ENCODE measurements around the gene GNA12.
"Not testable (repeated sequence)": the region's sequence is repeated elsewhere in the genome, so short reads cannot be mapped to it uniquely, and the experiment has no call there.

The GNA12 gene

DNA sequence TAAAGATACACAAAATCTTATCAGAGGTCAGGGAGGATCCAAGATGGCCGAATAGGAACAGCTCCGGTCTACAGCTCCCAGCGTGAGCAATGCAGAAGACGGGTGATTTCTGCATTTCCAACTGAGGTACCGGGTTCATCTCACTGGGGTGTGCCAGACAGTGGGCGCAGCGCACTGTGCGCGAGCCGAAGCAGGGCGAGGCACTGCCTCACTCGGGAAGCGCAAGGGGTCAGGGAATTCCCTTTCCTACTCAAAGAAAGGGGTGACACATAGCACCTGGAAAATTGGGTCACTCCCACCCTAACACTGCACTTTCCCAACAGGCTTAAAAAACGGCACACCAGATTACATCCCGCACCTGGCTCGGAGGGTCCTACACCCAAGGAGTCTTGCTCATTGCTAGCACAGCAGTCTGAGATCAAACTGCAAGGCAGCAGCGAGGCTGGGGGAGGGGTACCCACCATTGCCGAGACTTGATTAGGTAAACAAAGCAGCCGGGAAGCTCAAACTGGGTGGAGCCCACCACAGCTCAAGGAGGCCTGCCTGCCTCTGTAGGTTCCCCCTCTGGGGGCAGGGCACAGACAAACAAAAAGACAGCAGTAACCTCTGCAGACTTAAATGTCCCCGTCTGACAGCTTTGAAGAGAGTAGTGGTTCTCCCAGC is 100.5 kb downstream of the GNA12 start:
- not testable (repeated sequence) for DNase-seq

DNA sequence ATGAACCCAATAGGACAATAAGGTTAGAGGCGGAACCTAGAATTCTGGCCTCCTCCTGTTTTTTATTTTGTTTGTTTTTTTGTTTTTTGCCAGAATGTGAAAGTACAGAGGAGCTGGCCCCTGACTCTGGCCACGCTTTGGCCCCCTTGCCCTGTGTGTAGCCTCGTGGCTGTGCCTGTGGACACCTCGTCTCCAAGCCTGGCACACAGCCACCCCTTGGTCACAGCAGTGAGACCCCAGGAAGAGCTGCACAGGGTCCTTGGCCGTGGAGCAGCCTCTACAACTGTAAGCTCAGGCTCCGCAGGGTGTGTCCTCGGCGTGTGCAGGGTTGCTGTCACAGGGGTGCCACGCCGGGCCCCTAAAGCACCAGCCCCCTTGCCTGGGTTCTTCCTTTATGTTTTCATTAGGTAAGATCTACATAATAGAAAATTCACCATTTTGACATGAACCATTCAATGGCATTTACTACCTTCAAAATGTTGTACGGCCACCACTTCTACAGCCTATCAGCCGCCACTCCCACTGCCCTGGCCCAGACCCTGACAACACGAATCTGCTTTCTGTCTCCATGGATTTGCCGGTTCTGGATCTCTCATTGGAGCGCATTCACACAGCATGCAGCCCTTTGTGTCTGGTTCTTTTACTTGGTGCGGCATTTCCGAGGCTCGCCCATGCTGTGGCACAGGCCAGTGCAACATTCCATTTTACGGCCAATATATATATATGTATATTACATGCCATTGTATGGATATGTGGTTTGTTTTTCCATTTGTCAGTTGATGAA is 105.2 kb downstream of the GNA12 start:
- no peak for DNase-seq

DNA sequence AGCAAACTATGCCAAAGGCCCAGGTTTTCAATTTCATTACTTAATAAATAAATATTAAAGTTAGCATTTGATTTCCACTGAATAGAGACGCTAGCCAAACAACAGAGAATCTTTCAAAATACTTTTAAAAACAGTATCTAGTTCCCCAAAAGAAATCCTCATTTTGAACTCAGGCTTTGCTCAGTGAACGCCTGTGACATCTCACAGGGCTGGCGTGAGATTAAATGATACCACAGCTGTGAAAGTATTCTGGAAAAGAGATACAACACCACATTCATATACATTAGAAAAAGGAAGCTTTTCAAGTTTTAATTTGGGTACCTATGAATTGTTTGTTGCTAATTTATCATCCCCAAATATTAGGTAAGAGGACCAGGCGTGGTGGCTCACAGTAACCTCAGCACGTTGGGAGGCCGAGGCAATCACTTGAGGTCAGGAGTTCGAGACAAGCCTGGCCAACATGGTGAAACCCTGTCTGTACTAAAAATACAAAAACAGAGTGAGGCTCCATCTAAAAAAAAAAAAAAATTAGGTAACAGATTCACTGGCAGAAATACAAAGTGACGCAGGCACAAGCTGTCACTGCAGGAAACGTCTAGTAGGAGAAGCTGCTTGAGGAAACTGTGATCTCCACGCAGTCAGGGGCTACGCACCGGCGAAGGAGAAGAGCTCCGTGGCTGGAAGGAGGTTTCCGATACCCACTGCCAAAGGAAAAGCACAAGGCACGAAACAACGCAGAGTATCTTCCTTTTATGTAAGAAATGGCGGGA is 106.2 kb downstream of the GNA12 start:
- DNase-seq: no peak

DNA sequence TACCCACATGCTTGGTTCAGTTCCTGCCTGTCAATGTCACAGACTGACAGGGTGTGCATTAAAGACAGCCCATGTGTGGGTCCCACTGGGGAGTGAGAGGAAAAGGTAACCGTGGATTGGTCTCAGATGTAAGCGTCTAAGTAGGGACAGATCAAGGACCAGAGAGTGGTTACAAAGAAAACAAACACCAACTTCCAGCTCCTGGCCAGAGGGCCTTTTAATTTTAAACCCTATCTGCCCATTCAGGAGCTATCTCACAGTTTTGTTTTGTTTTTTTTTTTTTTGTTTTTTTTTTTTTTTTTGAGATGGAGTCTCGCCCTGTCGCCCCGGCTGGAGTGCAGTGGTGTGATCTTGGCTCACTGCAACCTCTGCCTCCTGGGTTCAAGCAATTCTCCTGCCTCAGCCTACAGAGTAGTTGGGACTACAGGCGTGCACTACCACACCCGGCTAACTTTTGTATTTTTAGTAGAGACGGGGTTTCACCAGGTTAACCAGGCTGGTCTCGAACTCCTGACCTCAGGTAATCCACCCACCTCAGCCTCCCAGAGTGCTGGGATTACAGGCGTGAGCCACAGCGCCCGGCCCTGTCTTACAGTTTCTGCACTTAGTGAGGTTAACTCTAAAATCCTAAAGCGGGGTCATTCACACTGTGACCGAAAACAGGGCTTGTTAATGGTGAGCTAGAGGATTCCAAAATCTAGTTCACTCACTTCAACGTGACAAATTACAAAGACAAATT is 106.9 kb downstream of the GNA12 start:
- not testable (repeated sequence) for DNase-seq

DNA sequence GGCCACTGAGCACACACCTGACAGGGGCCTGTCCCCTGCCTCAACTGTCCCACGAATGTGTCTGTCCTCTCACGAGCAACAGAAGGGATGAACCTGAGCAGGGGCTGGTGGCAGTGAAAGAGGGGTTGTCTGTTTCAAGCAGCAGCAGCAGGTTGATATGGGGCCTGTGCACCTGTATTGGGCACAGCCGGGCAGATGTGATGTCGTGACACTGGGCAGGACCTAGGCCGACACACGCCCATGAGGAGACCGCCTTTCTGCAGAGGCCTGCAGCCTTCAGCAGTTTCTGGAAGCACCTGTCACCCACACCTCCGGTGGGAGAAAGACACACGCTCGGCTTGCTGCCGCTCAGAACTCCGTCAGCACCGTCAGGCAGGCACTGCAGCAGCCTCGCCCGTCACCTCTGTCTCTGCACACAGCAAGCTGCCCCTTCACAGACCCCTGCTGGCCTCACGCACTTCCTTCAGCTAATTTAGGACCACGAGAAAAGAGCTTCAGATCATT is 107.6 kb downstream of the GNA12 start:
- no peak for DNase-seq

DNA sequence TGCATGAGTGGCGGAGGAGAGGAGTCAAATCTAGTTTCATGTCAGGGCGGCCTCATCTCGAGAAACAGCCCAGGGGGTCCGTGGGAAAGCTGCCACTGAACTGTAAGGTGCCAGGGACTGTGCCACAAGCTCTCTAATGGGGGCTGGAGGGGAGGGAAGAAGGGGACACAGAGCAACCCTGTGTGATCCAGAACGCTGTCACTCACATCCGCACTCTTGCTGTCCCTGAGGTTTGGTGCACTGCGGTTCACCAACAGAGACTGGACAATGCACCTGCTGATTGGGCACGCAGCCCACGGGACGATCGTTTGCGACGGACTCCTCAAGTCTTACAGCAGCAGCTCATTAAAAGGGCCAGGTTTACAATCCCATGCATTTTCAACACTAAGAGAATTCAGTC is 108.4 kb downstream of the GNA12 start:
- DNase-seq: no peak

DNA sequence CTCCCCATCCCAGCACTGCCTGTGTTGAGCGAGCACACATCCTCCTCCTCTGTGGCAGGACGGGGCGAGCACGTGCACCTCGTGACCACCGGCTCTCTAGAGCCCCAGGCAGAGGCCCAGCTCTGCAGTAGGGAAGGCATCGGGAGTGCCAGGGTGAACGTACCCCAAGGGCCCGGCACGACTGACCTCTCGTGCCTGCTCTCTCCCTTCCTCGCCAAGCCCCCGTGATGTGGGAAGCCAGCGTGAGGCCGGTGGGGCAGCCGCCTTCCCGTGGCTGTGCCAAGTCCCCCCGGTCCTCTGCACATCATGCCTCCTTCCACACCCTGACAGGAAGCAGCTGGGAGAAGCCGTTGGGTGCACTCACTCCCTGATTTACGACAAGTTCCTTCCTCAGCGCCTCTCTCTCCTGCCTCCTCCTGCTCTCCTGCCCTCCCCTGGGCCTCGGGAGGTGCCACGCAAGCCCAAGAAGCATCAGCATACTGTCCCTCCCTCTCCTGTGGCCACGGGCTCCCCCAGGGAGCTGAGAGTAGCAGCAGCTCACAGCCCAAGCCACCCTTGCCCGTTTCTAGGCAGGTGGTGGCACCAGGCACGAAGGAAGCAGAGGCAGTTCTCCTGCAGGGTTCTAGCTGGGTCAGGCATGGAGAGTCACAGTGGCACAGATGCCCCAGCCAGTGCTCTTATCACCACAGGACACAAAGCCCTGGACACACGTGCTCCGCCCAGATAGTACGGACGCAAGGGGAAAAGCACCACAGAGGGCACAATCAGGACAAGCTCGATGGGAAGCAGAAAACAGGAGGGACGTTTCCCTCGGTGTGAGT is 109.1 kb downstream of the GNA12 start:
- DNase-seq: no peak

DNA sequence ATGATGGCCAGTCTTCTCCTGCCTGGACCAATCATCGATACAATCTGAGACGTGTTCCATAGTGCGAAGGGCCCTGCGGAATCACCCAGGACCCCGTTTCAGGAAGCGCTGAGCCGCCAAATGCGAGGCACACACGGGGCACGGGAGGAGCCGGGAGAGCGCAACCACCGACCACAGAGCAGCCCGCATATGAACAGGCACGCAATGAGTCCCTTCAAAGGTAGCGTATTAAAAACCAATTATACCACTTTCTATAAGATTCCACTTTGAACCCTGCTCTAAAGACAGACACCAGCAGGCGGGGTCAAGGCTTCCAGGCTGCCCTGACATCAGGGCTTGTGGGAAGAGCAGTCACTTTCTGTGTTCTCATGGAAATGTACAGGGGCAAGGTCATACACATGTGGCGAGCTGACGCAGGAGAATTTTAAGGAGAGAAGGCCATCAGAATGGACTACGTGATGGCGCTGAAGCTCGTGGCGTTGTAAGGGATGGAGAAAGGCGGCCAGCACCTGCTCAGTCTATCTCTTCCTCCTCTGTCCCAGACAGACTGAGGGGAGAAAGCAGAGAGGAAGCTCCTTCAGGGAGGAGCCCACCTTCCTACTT is 109.9 kb downstream of the GNA12 start:
- no peak for DNase-seq

DNA sequence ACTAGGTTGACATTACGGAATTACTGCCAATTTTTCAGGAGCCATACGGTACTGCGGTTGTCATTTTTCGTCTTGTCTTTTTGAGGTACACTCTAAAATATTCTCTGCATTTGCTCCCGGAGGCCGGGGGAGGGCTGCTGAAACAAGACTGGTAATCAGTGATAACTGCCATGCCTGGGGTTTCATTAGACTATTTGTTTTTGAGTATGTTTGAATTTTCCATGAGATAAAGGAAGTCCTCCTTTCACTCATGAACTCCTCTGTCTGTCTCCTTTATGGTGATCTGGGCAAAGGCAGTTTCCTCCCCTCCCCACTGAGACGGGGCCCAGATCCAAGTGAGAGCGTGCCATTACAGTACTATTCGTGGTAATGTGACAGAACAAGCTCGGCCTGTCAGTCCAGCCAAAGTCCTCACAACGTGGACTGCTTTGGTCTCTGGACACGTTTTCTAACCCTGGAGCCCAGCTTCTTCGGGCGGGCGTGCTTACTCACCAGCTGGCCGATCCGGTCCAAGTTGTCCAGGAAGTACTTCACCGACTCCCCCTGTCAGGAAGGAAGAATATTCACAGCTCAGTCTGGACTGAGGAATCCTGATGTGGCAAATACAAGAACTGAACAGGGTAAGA is 111.0 kb downstream of the GNA12 start:
- DNase-seq: no peak

DNA sequence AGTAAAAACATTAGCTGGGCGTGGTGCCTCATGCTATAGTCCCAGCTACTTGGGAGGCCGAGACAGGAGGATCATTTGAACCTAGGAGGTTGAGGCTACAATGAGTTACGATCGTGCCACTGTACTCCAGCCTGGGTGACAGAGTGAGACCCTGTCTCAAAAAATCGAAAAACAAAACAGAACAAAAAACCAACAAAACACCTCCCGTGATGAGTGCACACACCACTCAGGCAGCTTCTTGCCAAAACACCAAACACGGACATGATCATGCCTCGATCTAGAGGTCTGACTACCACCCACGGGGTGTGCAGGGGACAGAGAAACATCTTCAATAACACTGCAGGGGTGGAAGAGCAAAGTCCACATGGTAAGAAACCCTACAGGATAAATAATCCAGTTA is 111.7 kb downstream of the GNA12 start:
- no peak for DNase-seq

DNA sequence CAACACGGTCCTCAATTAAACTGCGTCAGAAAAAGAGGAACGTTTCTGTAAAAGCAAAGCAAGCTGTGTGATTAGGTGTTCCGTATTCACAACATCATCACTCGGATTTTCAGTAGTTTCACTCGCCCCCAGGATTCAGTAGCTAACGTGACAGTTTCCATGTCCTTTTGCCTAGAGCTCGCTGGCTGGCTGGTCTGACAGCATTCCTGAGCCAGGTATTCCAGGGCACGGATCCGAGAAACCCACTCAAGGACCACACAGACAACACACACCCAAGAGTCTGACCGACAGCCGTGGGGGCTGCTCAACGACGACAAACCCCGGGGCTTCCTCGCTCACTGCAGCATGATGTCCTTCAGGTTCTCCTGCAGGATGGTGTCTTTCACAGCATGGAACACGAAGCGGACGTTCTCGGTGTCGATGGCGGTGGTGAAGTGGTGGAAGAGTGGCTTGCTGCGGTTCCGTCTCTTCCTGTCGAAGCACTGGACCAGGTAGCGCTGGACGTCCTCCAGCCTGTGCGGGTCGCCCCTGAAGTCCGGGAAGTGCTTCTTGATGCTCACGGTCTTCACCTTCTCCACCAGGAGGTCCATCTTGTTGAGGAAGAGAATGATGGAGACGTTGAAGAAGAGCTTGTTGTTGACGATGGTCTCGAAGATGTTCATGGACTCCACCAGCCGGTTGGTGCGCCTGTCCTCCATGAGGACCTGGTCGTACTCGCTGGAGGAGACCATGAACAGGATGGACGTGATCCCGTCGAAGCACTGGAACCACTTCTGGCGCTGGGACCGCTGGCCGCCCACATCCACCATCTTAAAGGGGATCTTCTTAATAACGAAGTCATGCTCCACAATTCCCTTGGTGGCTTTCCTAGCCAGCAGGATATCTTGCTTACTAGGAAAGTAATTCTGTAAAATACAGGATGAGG is 113.0 kb downstream of the GNA12 start:
- no peak for DNase-seq

DNA sequence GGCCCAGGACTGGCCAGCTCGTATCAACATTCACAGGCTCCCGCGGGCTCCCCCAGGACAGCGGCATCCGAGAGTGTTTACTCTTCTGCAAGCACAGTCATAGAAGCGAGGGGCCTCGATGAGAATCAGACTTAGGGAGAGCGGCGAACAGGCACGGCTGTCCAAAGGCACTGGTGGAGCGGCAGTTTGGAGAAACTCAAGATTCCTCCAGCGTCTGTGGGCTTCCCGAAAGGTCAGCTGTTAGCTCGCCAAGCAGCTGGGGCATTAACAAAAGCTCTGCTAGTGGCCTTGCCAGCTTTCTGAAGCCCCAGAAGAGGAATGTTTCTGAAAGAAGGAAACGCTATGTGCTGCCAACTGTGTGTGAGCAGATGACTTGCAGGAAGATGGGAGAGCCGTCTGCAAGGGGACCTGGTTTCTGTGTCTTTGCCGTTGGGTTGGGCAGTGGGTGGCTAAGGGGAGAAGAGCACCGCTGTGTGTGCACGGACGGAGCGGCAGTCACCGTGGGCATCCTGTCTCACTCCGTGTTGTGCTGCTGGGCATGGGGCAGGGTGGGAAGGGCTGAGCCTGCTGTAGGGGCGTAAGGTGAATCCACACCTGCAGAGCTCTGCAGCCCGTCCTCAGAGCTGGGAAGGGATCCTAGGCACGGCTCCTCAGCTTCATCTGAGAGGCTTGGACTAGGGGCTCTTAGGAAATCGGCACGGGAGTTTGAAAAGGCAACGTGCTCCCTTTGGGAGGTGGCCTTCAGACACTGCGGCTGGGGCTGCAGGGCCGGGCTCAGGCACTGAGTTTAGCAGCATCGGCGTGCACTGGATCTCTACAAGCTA is 114.0 kb downstream of the GNA12 start:
- DNase-seq: no peak

DNA sequence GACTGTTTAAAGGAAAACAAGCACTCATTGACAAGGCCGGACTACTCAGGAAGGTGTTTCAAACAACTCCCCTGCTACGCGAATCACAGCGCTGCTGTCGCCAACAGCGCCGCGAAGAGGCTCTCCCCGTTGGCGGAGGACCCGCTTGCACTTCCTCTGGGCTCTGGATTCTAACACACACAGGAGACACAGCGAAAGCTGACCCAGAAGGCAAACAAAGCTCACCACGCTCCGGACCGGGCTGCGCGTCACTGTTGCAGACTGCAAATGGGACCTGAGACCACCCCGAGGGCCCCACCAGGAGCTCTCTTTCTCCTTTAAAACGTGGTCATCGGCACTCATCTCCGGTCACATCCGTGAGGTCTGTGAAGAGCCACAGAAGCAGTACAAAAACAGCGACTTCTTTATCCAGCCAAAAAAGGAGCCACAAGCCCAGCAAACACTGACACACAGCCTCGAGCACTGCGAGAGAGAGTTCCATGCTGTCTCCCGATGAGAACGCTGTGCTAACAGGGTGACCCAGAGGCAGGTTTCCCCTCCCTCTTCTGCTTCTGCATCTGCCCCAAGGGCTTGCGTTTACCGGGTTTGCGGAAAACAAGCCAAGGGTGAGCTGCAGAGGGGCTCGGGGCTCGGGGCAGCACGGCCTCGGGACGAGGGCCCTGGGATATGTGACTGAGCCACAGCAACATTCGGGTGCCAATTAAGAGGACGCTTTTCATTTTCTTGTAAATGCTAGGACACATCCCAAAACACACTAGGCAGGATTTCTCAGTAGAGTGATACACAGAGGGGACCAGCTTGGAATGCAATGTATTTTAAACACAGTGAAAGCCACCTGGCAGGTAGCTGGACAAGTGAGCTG is 114.8 kb downstream of the GNA12 start:
- DNase-seq: no peak

DNA sequence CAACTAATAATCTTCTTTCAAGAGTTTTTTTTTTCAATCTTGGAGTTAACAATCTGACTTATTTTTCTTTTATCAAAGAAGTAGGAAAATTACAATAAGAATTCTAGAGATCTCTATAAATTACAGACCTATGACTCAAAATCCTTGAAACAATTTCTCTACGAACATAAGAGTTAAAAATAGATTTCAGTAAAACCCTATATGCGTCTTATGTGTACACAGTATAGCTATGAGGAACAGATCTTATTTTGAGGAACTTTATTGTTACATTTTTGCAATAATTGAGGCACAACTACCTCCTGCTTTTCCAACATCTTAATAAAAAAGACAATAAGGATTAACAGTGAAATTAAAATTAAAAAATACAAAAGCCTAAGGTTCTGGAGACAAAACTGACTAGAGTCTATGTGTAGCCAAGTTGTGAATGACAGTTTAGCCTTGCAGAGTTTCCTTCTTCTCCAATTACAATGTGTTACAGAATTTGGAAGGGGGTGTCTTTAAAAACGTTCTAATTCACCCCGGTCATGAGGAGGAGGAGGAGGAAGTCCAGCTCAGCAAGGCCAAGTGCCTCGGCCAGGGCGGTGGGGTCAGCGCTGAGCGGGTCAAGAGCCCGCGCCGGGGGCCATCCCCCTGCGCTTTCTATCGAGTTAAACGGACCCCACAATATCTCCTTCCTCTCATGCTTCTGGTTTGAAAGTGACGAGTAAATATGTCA is 115.6 kb downstream of the GNA12 start:
- no peak for DNase-seq

DNA sequence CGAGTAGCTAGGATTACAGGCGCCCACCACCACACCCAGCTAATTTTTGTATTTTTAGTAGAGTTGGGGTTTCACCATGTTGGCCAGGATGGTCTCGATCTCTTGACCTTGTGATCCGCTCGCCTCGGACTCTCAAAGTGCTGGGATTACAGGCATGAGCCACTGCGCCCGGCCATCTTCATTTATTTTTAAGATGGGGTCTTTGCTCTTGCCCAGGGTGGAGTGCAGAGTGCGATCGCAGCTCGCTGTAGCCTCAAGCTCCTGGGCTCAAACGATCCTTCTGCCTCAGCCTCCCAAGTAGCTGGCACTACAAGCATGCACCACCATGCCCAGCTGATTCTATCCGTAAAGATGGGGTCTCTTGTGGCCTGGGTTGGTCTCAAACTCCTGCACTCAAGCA is 116.9 kb downstream of the GNA12 start:
- DNase-seq: not testable (repeated sequence)

DNA sequence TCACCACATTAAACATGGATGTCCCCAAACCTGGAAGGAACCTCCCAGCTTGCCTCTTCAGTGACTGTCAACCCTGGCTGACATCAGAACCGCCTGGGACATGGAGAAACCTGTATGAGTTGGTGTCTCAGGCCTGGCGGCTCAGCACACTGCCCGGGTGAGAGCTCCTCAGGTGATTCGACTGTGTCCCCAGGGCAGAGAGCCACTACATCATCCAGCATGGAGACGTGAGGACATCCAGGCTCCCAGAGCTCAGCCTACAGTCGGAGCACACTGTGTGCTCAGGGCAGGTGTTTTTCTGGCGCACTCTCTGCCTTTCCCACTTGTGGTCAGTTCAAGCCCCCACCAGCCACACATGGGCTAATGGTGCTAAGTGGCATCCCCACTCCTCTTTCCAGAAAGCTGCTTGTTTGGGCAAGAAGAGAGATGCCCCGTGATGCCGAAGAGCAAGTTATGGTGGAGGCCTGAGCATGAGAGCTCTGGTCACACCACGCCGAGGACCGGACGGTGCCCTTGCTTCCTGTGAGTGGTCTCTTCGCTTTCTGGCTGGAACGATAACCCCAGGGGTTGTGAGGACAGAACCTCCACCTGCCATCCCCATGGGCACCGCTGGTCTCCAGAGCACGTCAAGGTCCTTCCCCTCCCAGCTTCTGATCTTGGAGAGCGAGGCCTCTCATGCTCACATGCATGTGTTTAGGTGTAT is 117.6 kb downstream of the GNA12 start:
- DNase-seq: no peak

All from activated CD8-positive, alpha-beta memory T cell treated with anti-CD3 and anti-CD28 coated beads, Interleukin-2, amount 50 U/mL, for 4 hours (primary cell).